Measurements from ENCODE around the gene MAT1A. TPM values are rescaled to one million over a fixed set of nuclear protein-coding genes. Genes with fewer than 3 reads are reported as not detected.

The MAT1A gene
- total and polyA plus RNA-seq, 2 of the 13 experiments (the other 11 are each of a cell fraction or from before 2014, with no cell fraction given): 57.1 to 76.9 TPM

- no peak overlapping the region for H3K27ac ChIP-seq (ENCODE audit: extremely low read length, insufficient read depth, low read length)
- no peaks in the 10 kb centered on the region for H3K9me3 ChIP-seq (ENCODE audit: low read length)
- H3K79me2 ChIP-seq (ENCODE audit: insufficient read depth, low read length): no peaks in the 10 kb centered on the region
- CTCF ChIA-PET (ENCODE audit: low intra/inter-chr PET ratio, low total read pairs): no interaction called here
- BruUV-seq (replicated peaks): no TSS peak
- DNase-seq (ENCODE audit: low spot score): no peak
- in situ Hi-C loops (cut with HindIII; ENCODE audit: extremely low pct_ligation_motif_present, low pct_unique_long_range_greater_than_20kb): no loop called here
- intact Hi-C loops (cut with micrococcal nuclease; ENCODE audit: unreplicated experiment): loop anchor here (5.0 kb wide), 1 partner anchor 61 kb away; no protein-coding TSS in a partner anchor
- no peak overlapping the region for H3K9ac ChIP-seq (ENCODE audit: insufficient read depth, low read depth, low read length)
- POLR2A ChIA-PET: interaction anchor here (1.1 to 1.3 kb wide), 2 partner anchors 31 to 50 kb away, joined by 3 to 6 read pairs; no protein-coding TSS in a partner anchor
- H4K20me1 ChIP-seq (ENCODE audit: insufficient read depth, low read length): no peaks in the 10 kb centered on the region
- WGBS (ENCODE audit: low lambda C conversion rate): 58% methylated on average over 3 of the region's 3 CpGs
- no peak overlapping the region for H3K4me3 ChIP-seq (replicated peaks in 1 of 3; ENCODE audit: insufficient read depth in 1 of 3, low read depth in 2 of 3, low read length in 3 of 3)
- H3K4me1 ChIP-seq (ENCODE audit: insufficient read depth, low read length): peaks cover 56% of the 10 kb centered on the region
- H3K36me3 ChIP-seq (replicated peaks in 1 of 2; ENCODE audit: control insufficient read depth in 1 of 2, insufficient read depth in 2 of 2, low read length in 2 of 2): no peaks in the 10 kb centered on the region
- FAIRE-seq: no peak
- no peak for ATAC-seq
- H3K4me2 ChIP-seq (ENCODE audit: low read depth, low read length): no peak overlapping the region
- no peak overlapping the region for H2AFZ ChIP-seq (ENCODE audit: low read length)
- no peaks in the 10 kb centered on the region; a peak in 1 of 5 replicates for H3K27me3 ChIP-seq (ENCODE audit: control insufficient read depth in 1 of 2, insufficient read depth in 2 of 2, low read length in 2 of 2)
- TF ChIP-seq MXI1 (IDR thresholded peaks at IDR 0.05; ENCODE audit: borderline replicate concordance, low read depth, low read length) (no peak), ZNF333 (CRISPR knock-in tag; IDR thresholded peaks at IDR 0.05; ENCODE audit: borderline replicate concordance) (no peak), ZNF598 (CRISPR knock-in tag; IDR thresholded peaks at IDR 0.05; ENCODE audit: borderline replicate concordance) (no peak), AHDC1 (CRISPR knock-in tag; IDR thresholded peaks at IDR 0.05; ENCODE audit: borderline replicate concordance) (no peak), ZNF646 (CRISPR knock-in tag; IDR thresholded peaks at IDR 0.05) (no peak), ZBTB49 (CRISPR knock-in tag; IDR thresholded peaks at IDR 0.05; ENCODE audit: borderline replicate concordance) (no peak), ZNF878 (CRISPR knock-in tag; IDR thresholded peaks at IDR 0.05) (no peak)
Measured at GRCh38 chr10:80323311-80323710, 33.9 kb upstream of the MAT1A start.

Measured in HepG2 (cell line).